Dermis blood vessel endothelial cell (primary cell): ENCODE results near the gene ZNF789. TPM values are rescaled to one million over a fixed set of nuclear protein-coding genes. Genes with fewer than 3 reads are reported as not detected.
A peak's percentile ranks its signal among the peaks of the same experiment; 100 is the strongest.

Experiments
- DNase-seq: peaks from one replicate; pipeline ENCODE4 v3.0.0; 2010
- total RNA-seq: library from RNA; depleted of rRNA; stranded (reverse); fragments of >200 nt; gene quantifications from 2 replicates; pipeline ENCODE4 v1.2.3, GENCODE V29; 2014

Gene ZNF789
- total RNA-seq, 1 donor from 2014 or later = 6.1 TPM

- DNase-seq = peak; percentile 49
Observed at GRCh38 chr7:99457650-99458493, 14.8 kb upstream of the ZNF789 start.

GRCh38 chr7:99459087-99459486 lies 13.6 kb upstream of the ZNF789 start:
- DNase-seq = peak; percentile 47

GRCh38 chr7:99460651-99461050 lies 12.0 kb upstream of the ZNF789 start:
- no peak for DNase-seq

GRCh38 chr7:99461221-99461620 lies 11.5 kb upstream of the ZNF789 start:
- DNase-seq = no peak

GRCh38 chr7:99465421-99465768 lies 7.3 kb upstream of the ZNF789 start:
- DNase-seq = no peak

GRCh38 chr7:99468336-99468918 lies 4.3 kb upstream of the ZNF789 start:
- DNase-seq = no peak

- no peak for DNase-seq
Observed at GRCh38 chr7:99469381-99470065, 3.2 kb upstream of the ZNF789 start.

- DNase-seq = peak; percentile 85
Observed at GRCh38 chr7:99473315-99473596, 566 bp downstream of the ZNF789 start.

- no peak for DNase-seq
Observed at GRCh38 chr7:99476107-99476506, 3.4 kb downstream of the ZNF789 start.

GRCh38 chr7:99478464-99479440 lies 6.1 kb downstream of the ZNF789 start:
- peak; percentile 39 for DNase-seq

- no peak for DNase-seq
Observed at GRCh38 chr7:99485094-99485493, 12.4 kb downstream of the ZNF789 start.

GRCh38 chr7:99489235-99489634 lies 16.5 kb downstream of the ZNF789 start:
- no peak for DNase-seq

- no peak for DNase-seq
Observed at GRCh38 chr7:99490878-99491277, 18.2 kb downstream of the ZNF789 start.

GRCh38 chr7:99493823-99494222 lies 21.1 kb downstream of the ZNF789 start:
- no peak for DNase-seq

- no peak for DNase-seq
Observed at GRCh38 chr7:99497766-99498545, 25.3 kb downstream of the ZNF789 start.

GRCh38 chr7:99498546-99498944 lies 25.9 kb downstream of the ZNF789 start:
- DNase-seq = no peak

- peak; percentile 37 for DNase-seq
Observed at GRCh38 chr7:99499371-99499720, 26.7 kb downstream of the ZNF789 start.

GRCh38 chr7:99499721-99500636 lies 27.3 kb downstream of the ZNF789 start, which contains the start of gene ZNF394:
ZNF394 (minus strand) TSS chr7:99500281; CDS start chr7:99500093, 188 bp downstream.
- peak; percentile 90 for DNase-seq

GRCh38 chr7:99500637-99501009 lies 27.9 kb downstream of the ZNF789 start:
- DNase-seq = no peak

GRCh38 chr7:99501236-99501635 lies 28.5 kb downstream of the ZNF789 start:
- peak; percentile 10 for DNase-seq

GRCh38 chr7:99504281-99504602 lies 31.6 kb downstream of the ZNF789 start:
- DNase-seq = peak; percentile 98
